Measurements from ENCODE around the gene DDR1.
"Not testable (repeated sequence)": the region's sequence is repeated elsewhere in the genome, so short reads cannot be mapped to it uniquely, and the experiment has no call there.

Gene DDR1

DNA sequence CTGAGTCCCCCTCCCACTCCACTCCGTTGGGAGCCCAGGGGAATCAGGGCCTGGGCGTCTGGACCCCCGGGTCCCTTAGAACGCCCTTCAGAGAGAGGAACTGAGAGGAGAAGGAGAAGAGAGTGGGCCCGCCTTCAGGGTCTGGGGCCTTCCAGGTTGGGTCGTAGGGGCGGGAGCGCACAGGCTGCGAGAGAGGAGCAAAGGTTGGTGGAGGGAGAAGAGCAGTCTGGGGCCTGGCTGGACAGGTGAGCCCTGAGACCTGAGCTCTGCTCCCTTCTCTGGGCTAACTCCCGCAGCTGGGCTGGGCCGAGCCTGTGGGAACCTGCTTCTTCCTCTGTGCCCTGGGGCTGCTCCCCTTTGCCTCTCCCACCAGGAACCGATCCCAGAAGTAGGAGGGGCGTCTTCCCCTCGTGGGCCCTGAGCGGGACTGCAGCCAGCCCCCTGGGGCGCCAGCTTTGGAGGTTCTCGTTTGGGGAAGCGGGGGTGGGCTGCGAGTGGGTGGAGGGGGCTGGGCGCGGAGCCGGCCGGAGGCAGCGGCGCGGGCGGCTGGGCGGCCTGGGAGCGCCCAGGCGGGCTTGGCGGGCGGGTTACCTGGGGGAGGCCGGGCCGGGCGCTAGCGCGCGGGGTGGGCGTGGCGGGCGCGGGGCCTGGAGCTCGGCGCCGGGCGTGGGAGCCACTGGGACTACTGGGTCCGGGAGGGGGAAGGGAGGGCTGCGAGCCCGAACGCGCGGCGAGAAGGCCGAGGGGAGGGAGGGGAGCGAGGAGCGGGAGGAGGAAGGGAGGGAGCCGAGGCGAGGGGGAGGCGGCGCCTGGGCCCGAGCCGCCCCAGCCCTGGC is at the start of gene DDR1:
TSS of gene DDR1 (plus strand) at position 835 of the 836 bp plus-strand sequence. CDS start 4,211 bp downstream, outside the sequence.
- peak; percentile 57 to 62 for ATAC-seq

DNA sequence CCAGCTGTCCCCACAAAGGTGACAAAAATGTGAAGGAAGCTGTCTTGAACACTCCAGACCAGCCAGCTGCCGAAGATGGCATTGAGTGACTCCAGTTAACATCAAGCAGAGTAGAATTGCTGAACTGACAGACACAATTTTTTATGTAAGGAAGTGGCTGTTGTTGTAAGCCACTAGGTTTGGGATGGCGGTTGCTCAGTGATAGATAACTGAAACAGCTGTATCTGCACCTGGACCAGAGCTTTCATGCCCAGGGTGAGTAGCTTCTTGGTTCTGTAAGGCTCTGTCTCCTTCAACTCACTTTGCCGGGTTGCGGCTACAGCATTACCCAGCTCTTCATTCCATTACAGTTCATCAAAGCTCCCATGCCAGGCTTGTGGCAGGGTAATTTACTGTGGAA is 49.7 kb upstream of the DDR1 start:
- no peak for ATAC-seq

DNA sequence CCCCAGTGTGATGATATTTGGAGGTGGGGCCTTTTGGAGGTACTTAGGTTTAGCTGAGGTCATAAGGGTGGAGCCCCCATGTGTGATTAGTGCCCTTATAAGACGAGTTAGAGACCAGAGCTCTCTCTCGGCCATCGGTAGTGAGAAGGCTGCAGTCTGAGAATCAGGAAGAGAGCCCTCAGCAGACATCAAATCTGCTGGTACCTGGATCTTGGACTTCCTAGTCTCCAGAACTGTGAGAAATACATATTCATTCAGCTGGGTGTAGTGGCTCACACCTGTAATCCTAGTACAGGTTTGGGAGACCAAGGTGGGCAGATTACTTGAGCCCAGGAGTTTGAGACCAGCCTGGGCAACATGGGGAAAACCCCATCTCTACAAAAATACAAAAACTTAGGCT is 48.7 kb upstream of the DDR1 start:
- no peak for ATAC-seq

DNA sequence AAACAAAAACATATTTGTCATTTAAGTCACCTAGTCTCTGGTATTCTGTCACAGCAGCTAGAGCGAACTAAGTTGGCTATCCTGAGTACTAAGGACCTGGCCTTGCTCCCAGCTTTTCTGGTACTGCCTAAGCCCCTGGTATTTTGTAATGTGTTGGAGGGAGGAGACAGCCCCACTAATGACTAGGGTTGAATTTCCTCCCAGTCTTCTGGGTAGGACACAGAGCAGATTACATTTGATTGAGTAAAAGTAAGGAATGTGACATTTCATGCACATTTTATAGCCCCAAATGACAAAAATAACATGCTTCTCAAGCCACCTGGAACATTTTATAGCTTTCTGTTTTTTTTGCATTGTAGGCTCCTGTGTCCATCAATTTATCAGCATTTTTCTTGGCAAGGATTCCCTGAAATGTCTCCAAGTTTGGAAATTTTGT is 47.9 kb upstream of the DDR1 start:
- ATAC-seq, result no peak

DNA sequence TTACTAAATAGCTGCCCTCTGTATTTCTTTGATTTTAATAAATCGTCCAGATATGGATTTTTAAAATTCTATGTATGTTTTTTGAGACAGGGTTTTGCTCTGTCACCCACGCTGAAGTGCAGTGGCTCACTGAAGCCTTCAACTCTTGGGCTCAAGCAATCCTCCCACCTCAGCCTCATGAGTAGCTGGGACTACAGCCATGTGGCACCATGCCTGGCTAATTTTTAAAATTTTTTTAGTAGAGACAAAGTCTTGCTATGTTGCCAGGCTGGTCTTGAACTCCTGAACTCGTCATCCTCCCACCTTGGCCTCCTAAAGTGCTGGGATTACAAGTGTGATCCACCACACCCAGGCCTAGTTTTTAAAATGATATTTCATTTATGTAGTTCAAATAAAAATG is 47.4 kb upstream of the DDR1 start:
- ATAC-seq, result no peak

DNA sequence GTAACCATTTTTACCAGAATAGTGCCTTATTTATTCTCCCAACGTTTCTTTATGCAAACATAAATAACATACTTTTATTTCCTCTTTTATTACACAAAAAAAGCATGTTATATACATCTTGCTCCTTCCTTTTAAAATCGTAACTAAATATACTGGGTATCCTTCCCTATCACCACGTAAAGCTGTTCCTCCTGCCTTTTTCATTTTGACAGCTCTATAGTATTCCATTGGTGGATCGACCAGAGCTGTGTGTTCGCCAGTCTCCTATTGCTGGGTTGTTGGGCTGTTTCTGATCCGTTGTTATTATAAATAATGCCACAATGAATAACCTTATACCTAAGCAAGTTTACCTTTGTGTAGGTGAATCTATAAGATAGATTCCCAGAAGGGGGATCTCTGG is 46.9 kb upstream of the DDR1 start:
- no peak for ATAC-seq

DNA sequence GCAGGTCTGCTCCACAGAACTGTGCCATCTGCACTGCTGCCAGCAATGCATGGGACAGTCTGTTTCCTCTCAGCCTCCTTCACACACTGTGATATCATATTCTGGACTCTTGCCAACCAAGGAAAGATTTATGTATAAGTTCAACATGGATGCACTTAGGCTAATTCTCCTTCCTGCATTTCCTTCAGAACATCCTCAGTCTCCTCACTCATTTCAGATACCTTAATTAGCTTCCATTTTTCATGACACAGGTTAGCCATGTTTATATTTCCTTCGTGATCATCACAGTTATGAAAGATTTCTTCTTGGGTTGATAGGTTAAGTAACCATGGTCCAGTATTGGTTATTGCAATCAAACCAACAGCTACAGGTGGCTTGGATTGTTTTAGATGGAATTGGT is 46.4 kb upstream of the DDR1 start:
- ATAC-seq, result no peak

DNA sequence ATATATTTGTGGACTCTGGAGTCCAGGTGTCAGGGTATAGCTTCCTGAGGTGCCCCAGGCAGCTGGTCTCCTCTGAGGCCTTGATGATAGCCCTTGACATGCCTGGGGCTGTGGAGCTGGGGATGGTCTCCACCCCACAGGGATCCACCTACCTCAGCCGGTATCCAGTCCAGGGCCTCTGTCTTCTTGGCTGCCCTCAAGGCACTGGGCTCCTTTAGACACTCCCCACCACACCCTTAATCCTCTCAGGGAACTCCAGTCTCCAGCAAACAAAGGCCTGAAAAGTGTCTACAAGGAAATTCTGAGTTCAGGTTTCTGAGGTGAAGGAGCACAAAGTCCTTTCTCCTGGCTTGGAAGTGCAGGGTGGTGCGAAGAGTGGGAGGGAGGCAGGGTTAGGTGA is 44.6 kb upstream of the DDR1 start:
- no peak for ATAC-seq

DNA sequence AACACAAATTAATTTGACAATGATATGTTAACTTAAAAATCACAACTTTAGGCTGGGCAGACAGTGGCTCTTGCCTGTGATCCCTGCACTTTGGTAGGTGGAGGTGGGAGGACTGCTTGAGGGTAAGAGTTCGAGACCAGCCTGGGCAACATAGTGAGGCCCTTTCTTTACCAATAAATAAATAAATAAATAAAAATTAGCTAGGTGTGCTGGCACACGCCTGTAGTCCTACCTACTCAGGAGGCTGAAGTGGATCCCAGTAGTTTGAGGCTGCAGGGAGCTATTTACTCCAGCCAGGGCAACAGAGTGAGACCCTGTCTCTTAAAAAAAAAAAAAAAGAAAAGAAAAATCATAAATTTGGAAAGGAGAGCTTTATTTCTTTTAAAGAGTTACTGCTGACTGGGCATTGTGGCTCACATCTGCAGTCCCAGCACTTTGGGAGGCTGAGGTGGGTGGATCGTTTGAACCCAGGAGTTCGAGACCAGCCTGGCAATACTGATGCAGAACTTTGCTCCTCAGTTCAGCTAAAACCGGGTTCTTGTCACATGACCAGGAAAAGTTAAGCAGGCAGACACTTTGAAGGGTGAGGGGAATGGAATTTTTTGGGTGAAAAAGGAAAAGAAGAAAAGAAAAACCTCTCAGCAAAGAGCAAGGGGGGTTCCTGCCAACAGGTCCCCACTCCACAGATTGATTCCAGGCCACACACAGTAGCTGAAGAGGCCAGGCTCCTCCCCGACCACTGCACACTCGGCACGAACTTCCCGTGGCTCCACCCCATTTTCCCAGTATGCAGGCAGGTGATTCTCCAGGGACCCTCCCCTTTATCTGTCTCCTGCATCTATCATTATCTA is 44.0 kb upstream of the DDR1 start:
- no peak for ATAC-seq

DNA sequence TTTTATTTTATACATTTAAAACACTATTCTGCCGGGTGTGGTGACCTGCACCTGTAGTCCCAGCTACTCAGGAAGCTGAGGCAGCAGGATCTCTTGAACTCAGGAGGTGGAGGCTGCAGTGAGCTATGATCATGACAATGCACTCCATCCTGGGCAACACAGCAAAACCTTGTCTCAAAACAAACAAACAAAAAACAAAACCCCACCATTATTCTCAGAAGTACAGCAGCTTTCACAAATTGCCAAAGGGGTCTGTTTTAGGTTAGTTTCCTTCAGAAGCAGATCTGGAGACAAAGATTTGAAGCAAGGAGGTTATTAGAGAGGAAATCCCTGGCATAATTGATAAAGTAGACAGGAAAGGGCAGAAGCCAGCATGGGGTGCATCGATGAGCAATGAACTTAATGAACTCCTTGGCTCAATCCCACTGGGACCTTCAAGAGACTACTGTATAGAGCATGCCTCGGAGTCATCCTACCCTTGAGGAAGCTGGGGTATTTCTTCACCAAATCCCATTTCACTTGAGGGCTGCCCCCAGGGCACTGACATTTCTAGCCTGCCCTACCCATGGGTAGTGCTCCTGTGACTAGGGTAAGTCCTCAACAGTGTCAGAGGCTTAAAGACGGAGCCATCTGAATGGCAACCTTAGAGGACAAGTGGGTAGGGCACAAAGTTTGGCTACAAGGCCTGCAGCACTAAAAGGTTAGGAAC is 43.2 kb upstream of the DDR1 start:
- ATAC-seq, result no peak

DNA sequence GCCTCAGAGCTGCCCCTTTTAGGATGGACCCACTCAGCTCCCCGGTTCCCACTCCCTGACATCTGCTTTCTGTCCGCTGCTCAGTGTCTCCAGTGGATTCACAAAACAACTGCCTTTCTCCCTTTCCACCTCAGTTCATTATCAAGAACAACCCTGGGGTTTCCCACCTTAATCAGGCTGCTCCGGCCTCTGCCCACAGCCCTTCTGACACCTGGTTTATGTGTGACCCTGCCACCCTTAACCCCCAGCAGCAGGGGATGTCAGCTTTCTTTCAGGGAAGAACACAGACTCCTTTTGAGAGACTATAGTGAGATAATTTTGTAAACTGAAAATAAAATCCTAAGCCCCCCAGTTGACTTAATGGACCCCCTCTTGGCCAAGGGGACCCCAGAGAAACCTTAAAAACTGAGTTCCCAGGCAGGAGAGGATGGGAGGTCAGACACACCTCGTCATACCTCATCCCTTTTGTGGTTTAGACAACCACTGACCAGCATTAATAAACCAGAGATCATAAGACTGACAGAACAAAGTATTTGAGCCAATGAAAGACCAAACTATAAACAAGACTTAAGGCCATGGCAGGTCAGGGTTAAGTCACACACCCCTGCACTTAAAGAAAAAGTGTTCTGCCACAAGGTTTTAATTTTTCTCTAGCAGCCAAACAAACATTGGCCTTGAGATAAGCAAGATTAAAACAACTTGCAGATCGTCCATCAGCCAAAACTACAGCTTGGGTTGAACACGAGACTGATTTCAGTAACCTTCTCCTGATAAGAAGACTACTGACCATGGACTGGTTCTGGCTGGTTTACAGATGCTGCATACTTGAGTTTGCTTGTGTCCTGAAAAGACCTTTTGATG is 42.4 kb upstream of the DDR1 start:
- ATAC-seq, result no peak

DNA sequence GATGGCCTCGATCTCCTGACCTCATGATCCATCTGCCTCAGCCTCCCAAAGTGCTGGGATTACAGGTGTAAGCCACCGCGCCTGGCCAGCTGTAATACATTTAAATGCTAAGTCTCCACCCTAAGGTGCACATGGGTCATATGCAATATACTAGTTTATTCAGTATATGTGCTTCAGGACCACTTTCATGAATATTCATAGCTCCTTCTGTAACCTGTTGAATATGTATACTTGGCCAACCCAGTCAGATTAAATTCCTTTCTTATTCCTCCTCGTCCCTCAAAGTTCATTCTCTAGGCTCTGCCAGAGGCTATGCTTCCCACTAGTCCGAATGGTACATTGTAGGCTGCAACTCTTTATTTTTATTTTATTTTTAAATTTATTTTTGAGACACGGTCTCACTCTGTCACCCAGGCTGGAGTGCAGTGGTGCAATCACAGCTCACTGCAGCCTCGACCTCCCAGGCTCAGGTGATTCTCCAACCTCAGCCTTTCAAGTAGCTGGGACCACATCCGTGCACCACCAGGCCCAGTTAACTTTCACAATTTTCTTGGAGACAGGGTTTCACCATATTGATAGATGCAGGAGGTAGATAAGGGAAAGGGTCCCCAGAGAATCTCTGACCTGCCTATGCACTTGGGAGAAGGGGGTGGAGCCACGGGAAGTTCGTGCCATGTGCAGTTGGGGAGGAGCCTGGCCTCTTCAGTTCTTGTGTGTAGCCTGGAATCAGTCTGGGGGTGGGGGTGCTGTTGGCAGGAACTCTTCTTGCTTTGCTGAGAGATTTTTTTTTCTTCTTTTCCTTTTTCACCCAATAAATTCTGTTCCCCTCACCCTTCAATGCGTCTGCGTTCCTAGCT is 41.3 kb upstream of the DDR1 start:
- no peak for ATAC-seq

DNA sequence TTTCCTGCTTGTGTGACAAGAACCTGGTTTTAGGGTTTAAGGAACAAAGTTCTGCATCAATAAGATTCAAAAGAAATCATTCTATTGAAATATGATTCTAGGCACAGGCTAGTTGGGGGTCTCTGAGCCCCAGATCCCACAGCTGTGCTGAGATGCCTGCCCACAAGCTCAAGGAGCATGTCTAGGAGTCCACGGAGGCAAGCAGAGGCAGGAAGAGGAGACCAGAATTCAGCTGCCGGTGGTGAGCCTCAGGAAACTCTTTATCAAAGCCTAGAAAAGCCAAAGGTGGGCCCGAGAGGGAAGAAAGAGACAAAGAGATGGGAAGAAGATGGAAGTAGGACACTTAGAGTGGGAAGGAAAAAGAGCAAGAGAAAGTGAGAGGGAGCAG is 40.7 kb upstream of the DDR1 start:
- no peak for ATAC-seq

DNA sequence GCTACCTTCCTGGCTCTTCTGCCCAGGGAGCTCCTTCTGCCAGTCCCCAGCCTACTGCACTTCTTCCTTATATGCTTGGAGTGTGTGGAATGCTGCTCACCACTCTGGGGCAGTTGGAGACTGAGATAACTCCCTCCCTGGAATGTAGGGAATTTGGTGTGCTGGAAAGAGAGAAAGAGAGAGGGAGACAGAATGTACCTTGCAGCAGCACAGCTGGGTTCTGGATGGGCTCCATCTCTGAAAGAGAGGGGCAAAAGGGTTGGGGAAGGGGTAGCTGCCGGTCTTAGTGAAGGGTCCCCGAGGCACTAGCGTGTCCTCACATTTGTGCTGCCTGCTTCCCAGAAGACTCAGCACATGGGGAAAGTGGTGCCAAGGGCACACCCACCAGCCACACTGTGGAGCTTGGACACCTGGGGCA is 40.2 kb upstream of the DDR1 start:
- ATAC-seq, result no peak

DNA sequence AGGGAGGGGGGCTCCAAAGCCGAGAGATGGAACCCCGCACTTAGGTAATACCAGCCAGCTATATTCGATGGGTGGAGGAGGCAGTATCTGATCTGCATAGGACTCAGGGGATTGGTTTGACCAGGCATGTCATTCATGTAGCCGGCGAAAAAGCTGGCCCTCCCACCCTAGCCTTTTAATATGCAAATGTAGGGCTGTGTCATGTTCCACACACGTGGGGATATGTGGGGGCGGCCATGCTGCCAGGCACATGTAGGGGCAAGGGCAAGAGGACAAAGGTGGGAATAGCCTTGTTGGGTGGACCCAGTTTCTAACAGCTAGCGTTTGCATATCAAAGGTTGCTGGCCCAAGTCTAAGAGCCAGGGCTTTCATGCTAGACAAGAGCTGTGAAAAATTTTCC is 39.1 kb upstream of the DDR1 start:
- ATAC-seq, result no peak

DNA sequence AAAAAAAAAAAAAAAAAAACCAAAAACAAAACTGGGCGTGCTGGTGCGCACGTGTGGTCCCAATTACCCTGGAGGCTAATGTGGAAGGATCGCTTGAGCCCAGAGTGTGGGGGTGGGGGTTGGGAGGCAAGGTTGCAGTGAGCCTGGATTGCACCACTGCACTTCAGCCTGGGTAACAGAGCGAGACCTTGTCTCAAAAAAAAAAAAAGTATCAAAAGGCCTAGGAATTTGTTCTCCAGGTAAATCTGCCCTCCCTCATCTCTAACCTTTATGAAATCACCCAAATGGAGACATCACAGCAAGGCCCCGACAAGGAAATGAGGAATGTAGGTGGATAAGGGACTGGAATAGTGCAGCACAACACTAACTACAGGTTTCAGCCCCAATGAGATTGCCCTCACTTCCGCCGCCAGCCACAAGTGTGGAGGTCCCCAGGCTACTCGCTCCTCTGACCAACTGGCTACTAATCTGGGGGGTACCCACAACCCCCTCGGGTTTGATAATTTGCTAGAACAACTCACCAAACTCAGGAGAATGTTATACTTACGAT is 36.8 kb upstream of the DDR1 start:
- no peak for ATAC-seq

DNA sequence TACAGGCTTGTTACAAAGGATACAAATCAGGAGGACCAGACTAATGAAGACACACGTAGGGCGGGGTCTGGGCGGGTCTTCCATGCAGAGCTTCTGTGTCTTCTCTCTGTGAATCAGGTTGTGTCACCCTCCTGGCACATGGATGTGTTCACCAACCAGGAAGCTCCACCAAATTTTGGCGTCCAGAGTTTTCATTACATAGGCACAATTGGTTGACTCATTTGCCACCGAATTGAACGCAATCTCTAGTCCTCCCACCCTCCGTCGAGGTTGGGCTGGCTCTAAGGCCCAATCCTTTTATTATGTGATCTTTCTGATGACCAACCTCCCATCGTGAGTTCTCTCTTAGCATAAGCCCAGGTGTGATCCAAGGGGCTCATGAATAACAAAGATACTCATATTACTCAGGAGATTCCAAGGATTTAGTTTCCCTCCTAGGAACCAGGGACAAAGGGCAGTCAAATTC is 36.3 kb upstream of the DDR1 start:
- ATAC-seq, result no peak

DNA sequence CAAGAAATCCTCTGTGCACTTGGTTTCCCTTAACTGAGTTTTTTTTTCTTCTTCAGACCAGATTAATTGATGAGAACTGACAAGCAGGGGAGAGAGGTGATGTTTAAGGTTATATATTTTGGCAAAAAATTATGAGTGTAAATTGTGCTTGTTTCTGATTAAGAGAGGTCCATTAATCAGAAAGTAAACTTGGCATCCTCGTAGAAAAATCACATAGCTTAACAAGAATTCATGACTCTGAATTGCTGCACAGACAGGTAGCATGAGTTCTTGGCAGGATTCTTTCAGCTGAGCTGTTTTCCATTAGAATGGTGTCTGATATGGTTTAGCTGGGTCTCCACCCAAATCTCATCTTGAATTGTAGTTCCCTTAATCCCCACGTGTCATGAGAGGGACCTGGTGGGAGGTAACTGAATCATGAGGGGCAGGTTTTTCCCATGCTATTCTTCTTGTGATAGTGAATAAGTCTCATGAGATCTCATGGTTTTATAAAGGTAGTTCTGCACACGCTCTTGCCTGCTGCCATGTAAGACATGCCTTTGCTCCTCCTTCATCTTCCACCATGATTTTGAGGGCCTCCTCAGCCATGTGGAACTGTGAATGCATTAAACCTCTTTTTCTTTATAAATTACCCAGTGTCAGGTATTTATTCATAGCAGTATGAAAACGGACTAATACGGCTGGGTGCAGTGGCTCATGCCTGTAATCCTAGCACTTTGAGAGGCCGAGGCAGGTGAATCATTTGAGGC is 34.2 kb upstream of the DDR1 start:
- no peak for ATAC-seq

DNA sequence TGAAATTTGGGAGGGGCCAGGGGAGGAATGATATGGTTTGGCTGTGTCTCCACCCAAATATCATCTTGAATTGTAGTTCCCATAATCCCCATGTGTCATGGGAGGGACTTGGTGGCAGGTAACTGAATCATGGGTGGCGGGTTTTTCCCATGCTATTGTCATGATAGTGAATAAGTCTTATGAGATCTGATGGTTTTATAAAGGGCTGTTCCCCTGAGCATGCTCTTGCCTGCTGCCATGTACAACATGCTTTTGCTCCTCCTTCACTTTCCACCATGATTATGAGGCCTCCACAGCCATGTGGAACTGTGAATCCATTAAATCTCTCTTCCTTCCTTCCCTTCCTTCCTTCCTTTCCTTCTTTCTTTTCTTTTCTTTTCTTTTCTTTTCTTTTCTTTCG is 31.9 kb upstream of the DDR1 start:
- not testable (repeated sequence) for ATAC-seq
